Stimulated activated CD8-positive, alpha-beta memory T cell treated with anti-CD3 and anti-CD28 coated beads, Interleukin-4, amount 100 ng/mL, for 4 hours (primary cell): ENCODE results near the gene SPATA6L.
"Not testable (repeated sequence)": the region's sequence is repeated elsewhere in the genome, so short reads cannot be mapped to it uniquely, and the experiment has no call there.

Experiments
- DNase-seq, 2 donors: peaks; one replicate each; pipeline ENCODE4 v3.0.0-alpha.2; 2020; ENCODE audit warnings: low read depth in 2 of 2, low spot score in 1 of 2

SPATA6L gene

DNA sequence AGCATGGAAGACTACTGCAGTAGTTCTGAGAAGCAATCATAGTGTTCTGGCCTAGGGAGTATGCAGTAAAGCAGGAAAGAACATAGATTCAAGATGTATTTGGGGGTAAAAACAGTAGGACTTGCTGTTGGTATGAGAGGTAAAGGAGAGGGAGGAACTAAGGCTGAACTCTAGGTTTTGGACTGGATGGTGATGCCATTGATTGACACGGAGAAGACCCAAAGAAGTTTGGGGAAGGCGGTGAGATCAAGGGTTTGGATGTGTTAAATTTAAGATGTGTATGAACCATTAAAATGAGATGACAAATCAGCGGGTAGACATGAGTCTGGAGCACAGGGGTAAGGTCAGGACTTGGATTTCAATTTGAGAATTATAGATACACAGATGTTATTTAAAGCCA, 11.1 kb upstream of the SPATA6L start:
- no peak for DNase-seq

DNA sequence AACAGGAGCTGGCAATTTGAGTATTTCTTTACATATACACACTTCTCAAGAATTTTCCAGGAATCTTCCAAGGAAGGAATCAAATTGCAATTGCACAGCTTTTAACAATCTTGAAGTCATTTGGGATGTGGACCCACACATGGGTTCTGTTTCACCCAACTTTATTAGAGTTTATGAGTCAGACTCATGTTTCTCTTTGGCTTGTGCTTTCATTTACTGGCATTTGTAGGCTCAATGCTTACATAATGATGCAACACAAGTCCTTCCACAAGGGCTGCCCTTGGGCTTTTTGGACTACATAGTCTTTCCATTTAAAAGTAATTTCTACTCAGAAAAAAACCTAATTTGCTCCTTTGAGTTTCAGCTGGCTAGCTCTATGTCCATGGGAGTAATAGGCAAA, 8.5 kb upstream of the SPATA6L start:
- no peak for DNase-seq

GRCh38 chr9:4671737-4672136, 5.5 kb upstream of the SPATA6L start:
- DNase-seq: no peak

DNA sequence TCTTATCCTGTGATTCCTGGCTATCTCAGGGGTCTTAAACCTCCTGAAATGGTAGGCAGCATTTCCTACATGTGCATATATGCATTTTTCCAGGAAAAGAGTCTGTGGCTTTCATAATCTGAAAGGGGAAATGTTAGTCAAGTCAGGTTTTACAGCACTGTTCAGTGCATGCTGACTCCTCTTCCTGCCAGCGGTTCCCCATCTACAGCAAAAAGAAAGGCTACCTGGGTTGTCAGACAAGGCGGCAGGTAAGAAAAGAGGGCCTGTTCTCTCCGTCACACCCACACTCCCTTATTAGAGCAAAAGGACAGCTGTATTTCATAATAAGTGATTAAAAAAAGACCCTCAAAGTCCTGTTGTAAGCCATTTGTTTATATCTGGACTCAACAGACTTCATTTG, 4.3 kb upstream of the SPATA6L start:
- no peak for DNase-seq

GRCh38 chr9:4669890-4670289, 3.6 kb upstream of the SPATA6L start:
- no peak for DNase-seq

GRCh38 chr9:4668604-4669003, 2.3 kb upstream of the SPATA6L start:
- no peak for DNase-seq

- DNase-seq: no peak
Observed at GRCh38 chr9:4667681-4668080, 1.4 kb upstream of the SPATA6L start.

- DNase-seq: no peak
Observed at GRCh38 chr9:4665357-4665756, 923 bp downstream of the SPATA6L start.

DNA sequence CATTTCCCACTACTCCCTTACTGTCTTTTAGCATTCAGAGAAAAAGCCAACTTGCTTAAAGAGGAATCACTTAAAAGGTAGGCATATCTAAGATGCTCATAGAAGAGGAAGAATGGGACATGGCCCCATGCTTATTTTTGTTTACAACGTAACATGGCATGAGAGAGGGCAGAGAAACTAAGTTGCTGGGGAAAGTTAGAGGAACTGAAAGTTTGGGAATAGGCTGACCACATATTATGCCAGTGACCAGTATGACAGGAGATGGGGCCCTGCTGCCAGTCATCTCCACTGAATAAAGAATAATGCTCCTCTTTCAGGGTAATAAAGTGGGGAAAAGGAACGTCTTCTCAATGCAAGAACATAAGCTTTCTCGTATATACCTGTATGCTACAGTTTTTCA, 2.3 kb downstream of the SPATA6L start:
- no peak for DNase-seq

GRCh38 chr9:4662989-4663792, 3.1 kb downstream of the SPATA6L start:
- no peak for DNase-seq

DNA sequence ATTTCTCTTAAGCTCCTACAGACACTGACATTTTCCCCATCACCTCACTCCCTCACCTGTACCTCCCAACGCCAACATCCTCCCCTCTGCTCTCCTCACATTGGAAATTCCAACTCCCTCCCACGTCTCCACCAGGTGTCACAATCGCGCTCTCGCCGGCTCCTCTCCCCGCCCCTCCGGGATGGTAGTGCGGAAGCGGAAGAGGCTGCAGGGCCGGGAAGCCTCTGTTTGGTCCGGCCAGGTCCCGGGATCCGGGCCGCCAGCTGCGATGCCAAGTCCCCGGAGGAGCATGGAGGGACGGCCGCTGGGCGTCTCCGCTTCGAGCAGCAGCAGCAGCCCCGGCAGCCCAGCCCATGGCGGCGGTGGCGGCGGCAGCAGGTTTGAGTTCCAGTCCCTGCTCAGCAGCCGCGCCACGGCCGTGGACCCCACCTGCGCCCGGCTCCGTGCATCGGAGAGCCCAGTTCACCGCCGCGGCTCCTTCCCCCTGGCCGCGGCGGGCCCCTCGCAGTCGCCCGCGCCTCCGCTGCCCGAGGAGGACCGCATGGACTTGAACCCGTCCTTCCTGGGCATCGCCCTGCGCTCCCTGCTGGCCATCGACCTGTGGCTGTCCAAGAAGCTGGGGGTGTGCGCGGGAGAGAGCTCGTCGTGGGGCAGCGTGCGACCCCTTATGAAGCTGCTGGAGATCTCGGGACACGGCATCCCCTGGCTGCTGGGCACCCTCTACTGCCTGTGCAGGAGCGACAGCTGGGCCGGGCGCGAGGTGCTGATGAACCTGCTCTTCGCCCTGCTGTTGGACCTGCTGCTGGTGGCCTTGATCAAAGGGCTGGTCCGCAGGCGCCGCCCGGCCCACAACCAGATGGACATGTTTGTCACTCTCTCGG, 3.9 kb downstream of the SPATA6L start, which contains the start of gene PLPP6:
TSS of gene PLPP6 (plus strand) at position 187 of the 881 bp plus-strand sequence. CDS start at position 269, 82 bp downstream.
- peak in 1 of 2 donors; percentile 55 for DNase-seq

DNA sequence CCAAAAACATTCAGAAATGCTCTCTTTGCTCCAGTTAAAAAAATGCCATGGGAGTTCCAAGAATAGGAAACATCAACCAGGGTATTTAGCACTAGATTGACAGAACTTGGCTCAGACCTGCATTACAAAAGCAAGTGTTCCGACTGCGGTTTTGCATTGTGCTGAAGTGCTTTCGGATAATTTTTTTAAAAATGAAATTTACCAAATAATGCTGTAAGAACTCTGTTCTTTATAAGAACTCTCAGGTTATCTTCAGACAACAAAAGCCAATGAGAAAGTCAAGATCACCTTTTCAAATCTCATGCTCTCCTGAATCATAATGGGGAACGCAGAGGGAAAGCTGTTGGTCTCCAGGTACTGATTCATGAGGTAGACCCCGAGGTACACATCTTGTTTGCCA, 4.7 kb downstream of the SPATA6L start:
- DNase-seq: no peak

DNA sequence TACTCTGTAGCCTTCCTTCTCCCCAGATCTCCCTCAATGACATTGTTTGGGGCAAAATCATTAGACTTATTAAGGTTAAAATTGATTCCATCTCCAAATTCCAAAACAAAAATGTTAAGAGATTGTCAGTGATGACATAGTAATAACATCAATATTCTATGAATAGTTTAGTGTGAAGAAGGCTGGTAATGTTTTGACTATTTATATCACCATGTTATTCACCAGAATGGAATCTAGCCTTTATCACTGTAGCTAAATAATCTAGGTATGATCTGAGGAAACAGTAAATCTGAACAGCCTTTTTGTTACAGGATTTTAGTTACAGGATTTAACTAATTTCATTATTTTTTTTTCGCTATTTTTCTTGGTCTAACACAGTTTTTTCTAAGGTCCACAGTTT, 5.1 kb downstream of the SPATA6L start:
- DNase-seq: no peak

GRCh38 chr9:4660665-4661064, 5.6 kb downstream of the SPATA6L start:
- not testable (repeated sequence) for DNase-seq

DNA sequence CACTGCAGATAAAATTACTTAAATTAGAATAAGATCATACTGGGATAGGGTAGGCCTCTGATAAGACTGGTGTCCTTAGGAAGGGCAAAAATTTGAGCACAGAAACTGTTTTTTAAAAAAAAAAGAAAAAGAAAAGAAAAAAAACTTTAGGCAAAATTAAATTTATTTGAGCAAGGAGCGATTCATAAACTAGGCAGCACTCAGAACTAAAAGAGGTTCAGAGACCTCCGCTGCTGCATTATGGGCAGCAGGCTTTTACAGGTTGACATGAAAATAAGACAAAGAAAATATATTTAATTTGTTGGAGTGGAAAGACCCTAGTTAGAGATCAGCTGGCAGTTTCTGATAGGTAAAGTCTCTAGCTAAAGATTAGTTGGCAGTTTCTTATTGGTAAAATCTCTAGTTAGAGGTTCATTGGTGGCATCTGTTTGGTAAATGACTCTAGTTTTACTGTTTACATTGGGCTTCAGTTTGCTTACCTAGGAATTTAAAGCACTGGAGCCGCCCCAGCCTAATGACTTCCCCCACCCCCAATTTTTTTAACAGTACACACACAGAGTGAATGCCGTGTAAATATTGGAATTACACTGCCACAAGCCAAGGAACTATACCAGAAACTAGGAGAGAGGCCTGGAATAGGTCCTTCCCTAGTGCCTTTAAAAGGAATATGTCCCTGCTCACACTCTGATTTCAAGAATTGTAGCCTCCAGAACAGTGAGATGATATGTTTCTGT, 8.7 kb downstream of the SPATA6L start:
- DNase-seq: no peak

- DNase-seq: no peak
Observed at GRCh38 chr9:4656621-4657020, 9.7 kb downstream of the SPATA6L start.

- DNase-seq: not testable (repeated sequence)
Observed at GRCh38 chr9:4656196-4656595, 10.1 kb downstream of the SPATA6L start.

- no peak for DNase-seq
Observed at GRCh38 chr9:4654538-4654937, 11.7 kb downstream of the SPATA6L start.

DNA sequence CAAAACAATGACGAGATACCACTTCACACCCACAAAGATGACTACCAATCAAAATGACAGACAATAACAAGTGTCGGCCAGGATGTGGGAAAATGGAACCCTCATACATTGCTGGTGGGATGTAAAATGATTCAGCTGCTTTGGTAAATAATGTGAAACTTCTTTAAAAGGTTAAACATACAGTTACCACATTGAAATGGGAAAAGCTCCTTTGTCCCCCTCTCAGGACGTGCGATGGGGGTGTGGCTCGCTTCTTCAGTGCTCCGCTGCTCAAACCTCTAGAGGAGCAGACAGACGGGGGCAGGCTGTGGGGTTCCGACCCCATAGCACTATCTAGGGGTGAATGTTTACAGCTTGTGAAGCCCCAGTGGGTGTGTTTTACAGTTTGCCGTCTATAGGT, 12.2 kb downstream of the SPATA6L start:
- DNase-seq: no peak

GRCh38 chr9:4642351-4642750, 23.9 kb downstream of the SPATA6L start:
- no peak for DNase-seq

- DNase-seq: no peak
Observed at GRCh38 chr9:4640027-4640426, 26.3 kb downstream of the SPATA6L start.
